SU-DHL-6 (cell line): ENCODE data around the gene TTC23L.

ENCODE experiments used
- H2AFZ ChIP-seq: fragments of 200-600 bp; sonication (generic); 2 replicates; pipeline ENCODE4 v1.6.1; 2014; ENCODE audit warnings: low read depth, mild to moderate bottlenecking, moderate library complexity, mixed read lengths, antibody characterized with exemption, low read length; ENCODE audit not compliant: severe bottlenecking
- H3F3A ChIP-seq: fragments of 200-600 bp; shearing (Covaris generic); 2 replicates; pipeline ENCODE4 v1.6.0; 2016; ENCODE audit warnings: antibody characterized with exemption, mild to moderate bottlenecking; ENCODE audit not compliant: insufficient read depth
- H3K27ac ChIP-seq: fragments of 200-600 bp; sonication (generic); 2 replicates; pipeline ENCODE4 v1.5.1; 2016; ENCODE audit warnings: low read depth, mild to moderate bottlenecking, low read length, moderate library complexity, mixed read lengths
- H3K27me3 ChIP-seq: fragments of 200-600 bp; sonication (generic), shearing (Covaris generic); 2 replicates; pipeline ENCODE4 v1.6.0; 2014; ENCODE audit warnings: mild to moderate bottlenecking, low read length
- H3K36me3 ChIP-seq: fragments of 200-600 bp; sonication (generic); 2 replicates; pipeline ENCODE4 v1.6.1; 2014; ENCODE audit warnings: mild to moderate bottlenecking, low read length, mixed read lengths
- H3K4me2 ChIP-seq: fragments of 300-600, 200-600 bp; shearing (Covaris generic), sonication (generic); 2 replicates; pipeline ENCODE4 v1.6.0; 2014; ENCODE audit warnings: low read length, low read depth, mild to moderate bottlenecking; ENCODE audit not compliant: poor library complexity, severe bottlenecking
- H3K4me3 ChIP-seq: fragments of 200-600 bp; sonication (generic); 2 replicates; pipeline ENCODE4 v1.5.1; 2014; ENCODE audit warnings: antibody characterized with exemption, low read length, mild to moderate bottlenecking, mixed read lengths; ENCODE audit not compliant: insufficient read depth, poor library complexity, severe bottlenecking
- H3K79me2 ChIP-seq: fragments of 200-600 bp; sonication (generic); 2 replicates; pipeline ENCODE4 v1.6.1; 2014; ENCODE audit warnings: mild to moderate bottlenecking, low read length, moderate library complexity; ENCODE audit not compliant: insufficient read depth
- H3K9ac ChIP-seq: fragments of 200-600 bp; sonication (generic); 2 replicates; pipeline ENCODE4 v1.7.0; 2014; ENCODE audit warnings: mild to moderate bottlenecking, low read length
- H3K9me2 ChIP-seq: fragments of 200-600 bp; sonication (generic); replicated peaks from 2 replicates; pipeline ENCODE4 v1.6.1; 2014; ENCODE audit warnings: low read length; ENCODE audit not compliant: insufficient read depth
- H3K9me3 ChIP-seq: fragments of 200-600 bp; sonication (generic); 2 replicates; pipeline ENCODE4 v1.6.1; 2014; ENCODE audit warnings: low read length, mixed read lengths; ENCODE audit not compliant: insufficient read depth
- H4K20me1 ChIP-seq: fragments of 200-600 bp; sonication (generic); 2 replicates; pipeline ENCODE4 v1.6.1; 2014; ENCODE audit warnings: low read depth, mild to moderate bottlenecking, antibody characterized with exemption, low read length, moderate library complexity, mixed read lengths
- CTCF ChIP-seq: fragments of 200-600 bp; sonication (generic); IDR thresholded peaks from one replicate; pipeline ENCODE4 v1.5.1; 2017; ENCODE audit warnings: antibody characterized with exemption, mild to moderate bottlenecking, low read length, moderate library complexity; ENCODE audit not compliant: insufficient read depth, poor library complexity, severe bottlenecking
- EZH2phosphoT487 ChIP-seq: fragments of 200-600 bp; sonication (generic), shearing (Covaris generic); conservative IDR thresholded peaks from 2 replicates; pipeline ENCODE4 v1.6.1; 2018; ENCODE audit warnings: mild to moderate bottlenecking, antibody characterized with exemption, low read length, moderate library complexity, mixed read lengths

Gene TTC23L

GRCh38 chr5:34848230-34848629, 9.3 kb downstream of the TTC23L start:
- H3K79me2 ChIP-seq: no peaks in the 10 kb centered on the region
- H3K27ac ChIP-seq: no peak overlapping the region
- H3K4me3 ChIP-seq: no peak overlapping the region

GRCh38 chr5:34849253-34849652, 10.3 kb downstream of the TTC23L start:
- H3K4me3 ChIP-seq: no peak overlapping the region
- H3K4me2 ChIP-seq: no peak overlapping the region
- H3K9me2 ChIP-seq: no peaks in the 10 kb centered on the region
- no peaks in the 10 kb centered on the region for H3K9me3 ChIP-seq
- TF ChIP-seq EZH2phosphoT487 (no peak), CTCF (no peak)
- no peak overlapping the region for H3K27ac ChIP-seq
- no peaks in the 10 kb centered on the region for H4K20me1 ChIP-seq
- H3K79me2 ChIP-seq: no peaks in the 10 kb centered on the region
- H2AFZ ChIP-seq: no peak overlapping the region
- no peaks in the 10 kb centered on the region for H3K36me3 ChIP-seq
- no peaks in the 10 kb centered on the region for H3K27me3 ChIP-seq
- no peak overlapping the region for H3K9ac ChIP-seq
- no peaks in the 10 kb centered on the region for H3F3A ChIP-seq

More at GRCh38 chr5:34848230-34848629, 9.3 kb downstream of the TTC23L start:
- no peak overlapping the region for H3K4me2 ChIP-seq
- H3F3A ChIP-seq: no peaks in the 10 kb centered on the region
- H3K27me3 ChIP-seq: no peaks in the 10 kb centered on the region; the same call in 1 of the 2 replicates
- TF ChIP-seq EZH2phosphoT487 (no peak), CTCF (no peak)
- H4K20me1 ChIP-seq: no peaks in the 10 kb centered on the region
- H3K9ac ChIP-seq: no peak overlapping the region
- H3K36me3 ChIP-seq: no peaks in the 10 kb centered on the region
- no peaks in the 10 kb centered on the region for H3K9me2 ChIP-seq
- no peaks in the 10 kb centered on the region for H3K9me3 ChIP-seq
- H2AFZ ChIP-seq: no peak overlapping the region

GRCh38 chr5:34854459-34855174, 15.7 kb downstream of the TTC23L start:
- Histone ChIP-seq H3K4me2 (no peak overlapping the region), H3K9ac (no peak overlapping the region), H4K20me1 (no peaks in the 10 kb centered on the region), H3K36me3 (no peaks in the 10 kb centered on the region), H3F3A (no peaks in the 10 kb centered on the region), H3K9me2 (no peaks in the 10 kb centered on the region), H3K27ac (no peak overlapping the region), H3K4me3 (no peak overlapping the region), H3K27me3 (no peaks in the 10 kb centered on the region), H3K79me2 (no peaks in the 10 kb centered on the region), H2AFZ (no peak overlapping the region), H3K9me3 (no peaks in the 10 kb centered on the region)
- TF ChIP-seq CTCF (no peak), EZH2phosphoT487 (no peak)
